ENCODE results near the gene YKT6.

DNA sequence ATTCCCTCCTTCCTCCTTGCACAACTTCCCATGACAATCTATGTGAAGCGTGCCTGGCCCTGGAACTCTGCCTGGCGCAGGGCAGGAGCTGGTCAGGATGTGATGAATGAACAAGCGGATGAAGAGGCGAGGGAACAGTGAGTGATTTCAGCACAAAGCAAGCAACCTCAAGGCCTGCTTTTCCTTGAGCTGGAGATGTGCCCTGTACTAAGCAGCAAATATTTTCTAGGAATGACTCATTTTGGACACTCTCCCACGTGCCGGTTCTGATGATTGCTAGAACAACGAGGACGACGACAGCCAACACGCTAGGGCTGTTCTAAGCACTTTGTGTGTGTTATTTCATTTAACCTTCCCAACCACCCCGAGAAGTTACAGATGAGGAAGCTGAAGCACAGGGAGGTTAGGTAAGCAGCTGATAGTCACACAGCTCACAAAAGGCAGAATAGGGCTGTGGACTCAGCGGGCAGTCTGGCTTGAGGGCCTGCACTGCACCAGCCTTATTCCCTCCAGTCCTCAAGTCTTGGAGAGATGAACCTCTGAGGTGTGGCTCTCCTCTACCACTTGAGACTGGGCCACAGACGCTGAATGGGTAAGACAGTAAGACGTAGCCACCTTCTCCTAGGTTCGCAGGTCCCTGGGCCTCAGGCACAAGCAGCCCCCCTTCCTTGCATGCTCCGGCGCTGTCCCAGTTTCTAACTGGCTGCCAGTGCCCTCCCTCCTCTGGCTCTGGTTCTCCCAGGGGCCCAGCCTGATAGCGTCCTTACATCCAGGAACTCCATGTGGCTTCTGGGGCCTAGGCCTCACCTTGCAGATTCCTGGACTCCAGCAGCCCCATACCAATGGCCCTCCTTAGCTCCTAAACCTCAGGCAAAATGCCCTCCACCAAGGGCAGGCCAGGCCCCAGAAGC, 59.0 kb downstream of the YKT6 start:
- TF ChIP-seq CTCF (IDR thresholded peaks at IDR 0.05; ENCODE audit: low read depth, low read length, poor library complexity, severe bottlenecking) (no peak), EZH2phosphoT487 (IDR thresholded peaks at IDR 0.05; ENCODE audit: borderline replicate concordance, low read length) (no peak)

All from DOHH2 (cell line).